AG09319 (cell line): ENCODE results near the gene PCDHGA1.
A peak's percentile ranks its signal among the peaks of the same experiment; 100 is the strongest.

Experiments used
- DNase-seq: peaks from one replicate; pipeline ENCODE4 v3.0.0-alpha.2; 2010; ENCODE audit warnings: low read depth; ENCODE audit errors: extremely low read depth
- TF ChIP-seq, protein P1 (sequence below): IDR thresholded peaks from 2 replicates; pipeline ENCODE4 v1.5.1; 2011; ENCODE audit warnings: low read depth, mild to moderate bottlenecking, inconsistent platforms, low read length, moderate library complexity

The PCDHGA1 gene

DNA sequence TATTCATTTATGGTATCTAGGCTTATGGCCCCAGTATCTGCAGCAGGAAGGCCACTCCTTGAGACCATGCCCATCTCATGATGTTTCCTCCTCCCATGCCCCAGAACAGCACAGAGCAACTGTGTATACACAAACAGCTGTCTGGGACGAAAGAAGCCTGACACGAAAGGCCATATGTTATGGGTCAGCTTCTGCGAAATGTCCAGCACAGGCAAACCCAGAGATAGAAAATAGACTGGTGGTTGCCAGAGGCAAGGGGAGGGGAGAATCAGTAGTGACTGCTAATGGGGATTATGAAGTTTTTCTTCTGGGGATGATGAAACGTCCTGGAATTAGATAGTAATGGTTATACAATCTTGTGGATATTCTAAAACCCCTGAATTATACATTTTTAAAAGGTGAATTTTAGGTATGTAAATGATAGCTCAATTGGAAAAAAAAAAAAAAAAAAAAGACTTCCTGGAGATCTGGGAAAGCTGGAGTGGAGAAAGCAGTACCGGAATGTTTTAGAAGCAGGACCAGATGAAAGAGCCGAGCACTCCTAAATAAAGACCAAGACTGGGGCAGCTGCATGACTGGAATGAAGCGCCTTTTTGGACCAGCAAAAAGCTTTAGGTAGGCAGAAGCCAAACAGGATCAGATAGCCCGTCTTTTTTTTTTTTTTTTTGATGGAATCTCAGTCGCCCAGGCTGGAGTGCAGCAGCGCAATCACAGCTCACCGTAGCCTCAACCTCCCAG lies 187.7 kb downstream of the PCDHGA1 start:
- no peak for DNase-seq
- TF ChIP-seq, protein P1, sequence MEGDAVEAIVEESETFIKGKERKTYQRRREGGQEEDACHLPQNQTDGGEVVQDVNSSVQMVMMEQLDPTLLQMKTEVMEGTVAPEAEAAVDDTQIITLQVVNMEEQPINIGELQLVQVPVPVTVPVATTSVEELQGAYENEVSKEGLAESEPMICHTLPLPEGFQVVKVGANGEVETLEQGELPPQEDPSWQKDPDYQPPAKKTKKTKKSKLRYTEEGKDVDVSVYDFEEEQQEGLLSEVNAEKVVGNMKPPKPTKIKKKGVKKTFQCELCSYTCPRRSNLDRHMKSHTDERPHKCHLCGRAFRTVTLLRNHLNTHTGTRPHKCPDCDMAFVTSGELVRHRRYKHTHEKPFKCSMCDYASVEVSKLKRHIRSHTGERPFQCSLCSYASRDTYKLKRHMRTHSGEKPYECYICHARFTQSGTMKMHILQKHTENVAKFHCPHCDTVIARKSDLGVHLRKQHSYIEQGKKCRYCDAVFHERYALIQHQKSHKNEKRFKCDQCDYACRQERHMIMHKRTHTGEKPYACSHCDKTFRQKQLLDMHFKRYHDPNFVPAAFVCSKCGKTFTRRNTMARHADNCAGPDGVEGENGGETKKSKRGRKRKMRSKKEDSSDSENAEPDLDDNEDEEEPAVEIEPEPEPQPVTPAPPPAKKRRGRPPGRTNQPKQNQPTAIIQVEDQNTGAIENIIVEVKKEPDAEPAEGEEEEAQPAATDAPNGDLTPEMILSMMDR: no peak

DNA sequence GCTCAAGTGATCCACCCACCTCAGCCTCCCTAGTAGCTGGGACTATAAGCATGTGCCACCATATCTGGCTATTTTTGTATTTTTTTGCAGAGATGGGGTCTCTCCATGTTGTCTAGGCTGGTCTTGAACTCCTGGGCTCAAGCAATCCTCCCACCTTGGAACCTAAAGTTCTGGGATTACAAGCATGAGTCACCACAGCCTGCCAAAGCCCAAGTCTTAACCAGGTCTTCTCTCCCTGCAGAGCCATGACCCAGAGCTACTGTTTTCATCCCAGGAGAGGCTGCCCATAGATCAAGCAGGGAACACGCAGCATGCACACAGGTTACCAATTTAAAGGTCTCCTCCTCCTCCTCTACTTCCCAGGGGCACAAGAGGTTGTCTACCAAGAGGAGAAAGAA lies 188.3 kb downstream of the PCDHGA1 start:
- no peak for DNase-seq
- TF ChIP-seq, protein P1: no peak

DNA sequence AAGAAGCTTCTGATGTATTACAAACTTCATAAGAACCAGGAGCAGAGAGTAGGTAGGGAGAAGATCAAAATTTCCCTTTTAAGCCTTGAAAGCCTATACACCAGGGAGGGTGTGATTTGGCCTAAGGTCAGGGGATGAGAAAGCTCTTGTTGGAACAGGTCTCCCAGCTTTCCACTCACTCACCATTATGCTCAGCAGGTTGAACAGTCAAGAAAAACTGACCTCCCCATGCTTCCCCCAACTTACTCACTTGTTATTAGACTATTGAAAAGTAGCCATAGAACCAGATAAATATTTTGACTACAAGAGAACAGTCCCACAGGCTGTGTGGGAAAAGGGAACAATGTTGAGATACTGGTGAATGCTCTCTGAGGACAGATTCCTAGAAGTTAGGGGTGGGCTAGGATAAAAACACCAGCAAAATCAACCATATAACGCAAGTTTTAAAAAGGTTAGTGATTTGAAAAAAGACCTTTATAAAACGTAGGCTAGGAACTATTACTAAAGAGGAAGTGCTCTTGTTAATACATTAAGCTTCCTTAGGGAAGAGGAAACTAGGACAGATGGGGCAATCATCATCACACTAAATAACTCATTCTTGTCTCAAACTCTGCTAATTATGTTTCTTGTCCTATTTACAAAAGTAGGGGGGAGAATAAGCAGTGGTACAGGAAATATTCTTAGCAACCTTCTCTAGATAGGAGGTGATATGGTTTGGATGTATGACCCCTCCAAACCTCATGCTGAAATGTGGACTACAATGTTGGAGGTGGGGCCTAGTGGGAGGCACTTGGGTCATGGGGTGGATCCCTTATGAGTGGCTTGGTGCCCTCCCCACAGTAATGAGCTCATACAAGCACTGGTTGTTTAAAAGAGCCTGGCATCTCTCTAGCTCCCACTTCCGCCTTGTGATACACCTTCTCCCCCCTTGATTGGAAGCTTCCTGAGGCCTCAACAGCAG lies 189.6 kb downstream of the PCDHGA1 start:
- DNase-seq: no peak
- TF ChIP-seq, protein P1: no peak

DNA sequence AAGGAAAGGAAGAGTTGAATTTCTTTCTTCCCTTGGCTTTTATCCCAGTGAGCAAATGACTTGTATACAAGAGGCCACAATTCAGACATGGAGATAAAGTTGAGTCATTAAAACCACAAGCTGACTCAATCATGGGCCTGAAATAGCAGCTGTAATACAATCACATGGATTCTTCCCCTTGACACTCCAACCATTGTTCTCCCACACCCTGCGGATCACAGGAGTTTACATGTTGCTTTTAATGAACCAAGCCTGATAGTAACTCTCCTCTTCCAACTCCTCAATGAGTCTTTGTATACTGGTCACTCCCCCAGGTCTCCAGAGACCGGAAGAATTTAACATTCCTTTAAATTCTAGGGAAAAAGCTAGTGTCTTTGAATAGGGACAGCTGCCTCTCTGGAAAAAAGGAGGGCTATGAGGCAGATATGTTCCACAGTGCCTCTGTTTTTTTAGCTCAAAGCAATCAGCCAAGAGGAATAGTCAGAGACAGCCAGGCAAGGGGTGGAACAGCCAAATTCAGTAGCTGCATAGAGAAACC lies 191.0 kb downstream of the PCDHGA1 start:
- DNase-seq: peak; percentile 96
- TF ChIP-seq, protein P1: no peak

DNA sequence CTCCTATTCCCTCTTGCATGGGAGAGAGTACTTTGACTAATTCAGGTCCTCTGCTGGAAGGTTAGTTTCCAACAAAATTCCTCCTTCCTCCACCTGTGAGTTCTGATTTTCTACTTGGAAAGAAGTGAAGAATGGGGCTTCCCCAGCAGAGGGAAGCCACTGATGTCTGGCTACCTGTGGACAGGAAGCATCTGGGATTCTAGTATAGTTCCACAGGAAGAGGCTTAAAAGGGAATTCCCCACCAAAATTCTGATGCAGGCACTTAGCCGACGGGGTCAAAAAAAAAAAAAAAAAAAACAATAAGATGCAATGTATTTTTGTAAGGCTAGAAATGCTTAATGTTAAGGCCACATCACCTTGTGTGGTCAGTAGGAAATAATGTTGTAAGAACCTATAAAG lies 192.0 kb downstream of the PCDHGA1 start:
- TF ChIP-seq, protein P1: no peak
- no peak for DNase-seq

DNA sequence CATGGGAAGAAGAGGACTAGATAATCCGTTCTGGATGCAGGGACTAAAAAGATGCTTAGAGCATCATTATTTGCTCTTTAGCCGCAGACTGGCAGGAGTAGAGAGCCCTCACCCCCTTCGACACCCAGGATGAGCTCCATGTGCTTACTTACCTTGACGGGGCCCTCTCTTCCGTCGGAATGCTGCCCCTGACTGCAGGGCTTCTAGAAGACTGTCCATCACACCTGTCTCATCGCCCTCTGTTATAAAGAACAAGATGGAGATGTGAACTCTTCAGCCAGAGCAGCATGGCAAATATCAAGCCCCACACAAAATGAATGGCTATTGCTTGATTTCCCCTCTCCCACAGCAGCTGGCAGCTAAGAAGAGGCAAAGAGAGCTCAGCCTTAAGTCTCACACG lies 193.7 kb downstream of the PCDHGA1 start:
- TF ChIP-seq, protein P1: no peak
- no peak for DNase-seq
